HG03469 (cell line): Measurements from ENCODE around the gene MLH3.
"Not testable (repeated sequence)": the region's sequence is repeated elsewhere in the genome, so short reads cannot be mapped to it uniquely, and the experiment has no call there.

ENCODE experiments used
- ATAC-seq: cut with Tn5 transposase; IDR thresholded peaks from one replicate; pipeline ENCODE4 v1.9.1; 2021; ENCODE audit warnings: mild to moderate bottlenecking, moderate library complexity, moderate number of reproducible peaks; ENCODE audit not compliant: unreplicated experiment

MLH3 gene

DNA sequence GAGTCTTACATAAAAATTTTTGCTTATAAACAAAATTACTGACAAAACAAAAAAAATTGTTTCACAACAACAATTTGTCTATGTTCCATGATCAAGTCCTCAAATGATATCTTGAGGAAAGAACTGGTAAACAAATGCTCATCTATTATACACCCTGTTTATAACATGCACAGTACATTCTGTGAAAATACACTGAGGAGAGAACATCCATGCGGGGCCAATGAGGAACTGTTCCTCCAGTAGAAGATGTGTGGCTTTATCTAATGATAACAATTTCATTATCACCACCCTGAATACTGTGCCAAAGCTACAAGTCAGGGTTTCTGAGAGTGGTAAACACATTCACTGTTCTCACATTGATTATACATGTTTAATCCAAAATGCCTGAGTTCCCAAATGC lies 10.8 kb downstream of the MLH3 start:
- ATAC-seq: no peak

DNA sequence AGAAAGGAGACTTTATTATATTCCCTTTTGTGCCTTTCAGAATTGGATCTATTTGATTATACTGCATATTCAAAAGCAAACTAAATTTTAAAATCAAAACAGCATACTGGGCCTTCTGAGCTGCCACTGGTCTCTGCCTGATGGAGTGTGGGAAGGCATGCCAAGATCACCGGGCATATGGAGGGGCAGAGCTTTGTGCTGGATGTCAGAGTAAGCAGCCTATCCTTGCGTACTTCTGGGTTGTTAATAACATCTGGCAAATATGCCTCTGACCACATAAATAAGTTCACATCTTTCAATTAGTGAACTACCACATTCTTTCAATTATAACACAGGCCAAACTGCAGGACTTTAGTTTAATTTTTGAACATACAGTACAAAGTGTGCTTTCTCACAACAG lies 18.3 kb downstream of the MLH3 start:
- ATAC-seq: no peak

DNA sequence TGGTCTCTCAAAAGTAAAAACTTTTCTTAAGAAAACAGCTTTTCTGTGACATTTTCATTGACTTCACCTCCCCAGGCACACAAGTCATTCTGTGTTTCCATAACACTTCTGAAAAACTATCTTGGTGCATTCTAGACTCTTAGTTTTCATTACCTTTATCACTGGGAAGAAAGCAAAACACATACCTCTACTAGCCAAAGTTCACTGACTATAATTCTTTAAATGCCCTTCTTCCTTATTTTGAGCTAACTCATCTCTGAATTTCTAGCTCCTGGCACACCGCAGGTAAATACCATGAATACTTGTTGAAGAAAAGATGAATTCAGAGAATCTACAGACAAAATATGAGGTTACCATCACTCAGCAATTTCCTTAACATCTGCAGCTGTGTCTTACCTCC lies 21.1 kb downstream of the MLH3 start:
- ATAC-seq: no peak

DNA sequence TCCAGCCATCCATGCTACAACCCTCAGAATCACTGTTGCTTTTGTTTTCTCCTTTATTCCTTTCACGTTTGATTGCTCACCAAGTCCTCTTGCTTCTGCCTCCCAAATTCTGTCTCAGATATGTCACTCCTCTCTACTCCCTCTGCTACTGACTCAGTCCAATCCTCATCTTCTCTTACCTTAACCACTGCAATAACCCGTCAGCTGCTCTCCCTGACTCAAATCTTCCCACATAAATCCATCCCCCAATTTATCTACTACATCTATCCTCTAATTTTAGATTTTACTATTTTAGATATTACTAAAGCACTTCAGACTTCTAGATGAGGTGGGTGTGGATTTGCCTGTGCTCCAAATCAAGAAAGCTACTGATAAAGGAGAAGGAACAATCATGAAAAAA lies 25.4 kb downstream of the MLH3 start:
- ATAC-seq: no peak

DNA sequence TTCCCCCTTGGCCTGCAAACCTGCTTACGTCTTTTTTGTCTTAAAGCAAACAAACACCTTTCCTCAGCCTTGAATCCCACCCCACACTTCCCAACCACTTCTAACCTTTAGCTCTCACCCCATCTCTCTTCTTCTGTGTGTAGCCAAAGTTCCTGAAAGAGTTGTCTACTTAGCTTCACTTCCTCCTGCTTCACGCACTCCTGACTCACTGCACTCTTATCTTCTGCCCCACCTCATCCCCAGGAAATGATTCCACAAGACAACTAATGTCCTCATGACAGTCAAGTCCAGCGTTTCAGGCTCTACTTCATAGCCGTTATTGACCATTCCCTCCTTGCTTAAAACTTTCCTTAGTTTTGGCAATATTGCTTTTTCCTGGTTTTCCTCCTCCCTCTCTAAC lies 26.2 kb downstream of the MLH3 start:
- ATAC-seq: no peak

DNA sequence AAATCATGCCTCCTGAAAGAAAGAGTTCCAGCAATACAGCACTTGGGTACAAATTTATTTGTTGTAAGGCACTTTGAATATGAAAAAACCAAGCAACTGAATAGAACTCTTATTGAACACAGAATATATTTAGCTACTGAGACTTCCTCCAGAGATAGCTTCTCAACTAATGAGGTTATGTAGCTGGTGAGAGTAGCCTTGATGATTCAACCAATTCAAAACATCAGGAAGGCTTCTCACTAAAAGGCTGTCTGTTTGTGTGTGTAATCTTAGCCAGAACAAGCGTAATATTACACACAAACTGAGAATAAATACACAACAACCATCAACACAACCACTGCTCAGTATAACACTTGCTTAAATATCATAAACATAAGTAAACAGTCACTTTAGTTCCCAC lies 28.2 kb downstream of the MLH3 start:
- no peak for ATAC-seq

DNA sequence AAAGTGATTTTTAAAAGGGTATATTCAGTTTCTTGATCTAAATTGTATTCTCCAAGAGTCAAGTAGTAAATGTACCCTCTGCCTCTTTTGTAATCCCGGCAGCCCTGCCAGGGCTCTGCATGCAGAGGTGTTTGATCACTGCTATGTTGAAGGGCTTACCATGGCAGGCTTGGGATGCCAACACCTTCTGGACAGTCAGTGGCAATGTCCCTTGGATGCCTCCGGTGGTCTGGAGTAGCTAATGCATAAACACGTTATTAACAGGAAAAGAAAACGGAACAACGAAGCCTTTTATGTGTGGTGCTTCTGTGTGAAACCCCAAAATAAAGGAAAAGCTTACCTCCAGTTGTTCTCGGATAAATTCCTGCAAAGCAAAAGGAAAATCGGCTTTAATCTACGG lies 28.6 kb downstream of the MLH3 start:
- no peak for ATAC-seq

DNA sequence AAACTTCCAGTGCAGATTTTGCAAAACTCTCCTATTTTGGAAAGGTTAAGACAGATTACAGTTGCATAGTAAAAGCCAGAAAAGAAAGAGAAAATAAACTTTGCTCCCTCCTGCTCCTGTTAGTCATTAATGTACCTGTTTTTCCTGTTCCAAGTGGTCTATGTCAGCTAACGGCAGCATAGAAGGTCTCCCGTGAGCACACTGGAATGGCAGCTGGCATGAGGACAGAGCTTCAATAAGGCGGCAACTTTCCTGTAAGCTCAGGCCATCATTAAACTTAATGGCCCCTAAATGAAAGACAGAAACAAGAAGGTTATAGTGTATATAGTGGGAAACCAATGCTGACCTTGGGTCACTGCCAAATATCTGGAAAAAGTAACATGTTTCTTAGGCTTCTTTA lies 32.6 kb downstream of the MLH3 start:
- no peak for ATAC-seq

DNA sequence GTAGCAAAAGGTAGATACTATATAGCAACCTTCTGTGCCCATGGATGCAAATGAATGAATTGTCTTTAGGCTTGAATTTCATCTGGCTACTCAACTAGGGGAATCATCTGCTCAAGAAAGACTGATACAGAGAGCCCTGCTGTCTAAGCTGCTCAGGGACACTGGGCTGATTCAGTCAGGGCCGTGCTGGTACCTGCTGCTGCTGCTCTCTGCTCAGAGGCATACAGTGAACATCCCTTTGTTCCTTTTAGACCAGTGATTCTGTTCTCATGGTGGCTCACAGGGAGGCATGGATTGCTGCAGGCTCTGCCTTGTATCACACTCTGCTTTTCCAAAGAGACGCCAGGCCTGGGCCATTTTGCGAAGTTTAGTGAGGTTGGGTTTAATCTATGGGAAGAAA lies 34.5 kb downstream of the MLH3 start:
- no peak for ATAC-seq

DNA sequence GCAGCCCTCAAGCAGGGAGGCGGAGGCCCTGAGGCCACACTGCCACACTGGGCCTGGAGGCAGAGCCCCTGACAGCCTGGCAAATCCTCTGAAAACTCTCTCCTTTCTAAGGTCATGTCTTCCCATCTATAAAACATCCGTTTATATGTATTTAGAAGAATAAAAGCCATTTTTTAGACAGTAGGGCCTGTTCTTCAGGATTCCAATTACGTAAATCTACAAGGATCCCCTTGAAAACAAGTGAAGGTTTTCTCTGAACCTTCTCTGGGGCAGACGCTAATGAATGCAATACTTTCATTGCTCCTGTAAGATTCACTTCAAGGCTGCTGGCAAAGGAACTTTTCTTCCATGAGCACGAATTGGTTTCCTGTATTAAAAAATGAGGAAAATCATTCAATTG lies 35.8 kb downstream of the MLH3 start:
- no peak for ATAC-seq

DNA sequence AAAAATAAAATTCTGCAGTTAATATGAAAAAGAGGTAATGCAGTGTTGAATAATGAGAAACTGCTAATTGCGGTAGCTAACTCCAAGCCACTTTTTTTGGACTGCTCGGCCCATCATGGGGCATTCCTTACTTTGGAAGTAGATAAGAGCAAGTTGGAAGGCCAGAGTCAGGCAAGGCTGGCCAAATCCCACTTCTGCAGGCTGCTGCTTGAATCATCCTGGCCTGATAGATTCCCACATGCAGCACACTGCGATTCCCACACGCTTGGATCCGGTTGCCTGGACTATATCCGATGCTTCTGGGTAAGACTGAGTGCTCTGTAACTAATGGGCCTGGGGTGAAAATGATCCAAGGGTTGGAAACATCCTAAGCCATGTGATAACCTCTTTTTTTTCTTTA lies 38.0 kb downstream of the MLH3 start:
- ATAC-seq: no peak

DNA sequence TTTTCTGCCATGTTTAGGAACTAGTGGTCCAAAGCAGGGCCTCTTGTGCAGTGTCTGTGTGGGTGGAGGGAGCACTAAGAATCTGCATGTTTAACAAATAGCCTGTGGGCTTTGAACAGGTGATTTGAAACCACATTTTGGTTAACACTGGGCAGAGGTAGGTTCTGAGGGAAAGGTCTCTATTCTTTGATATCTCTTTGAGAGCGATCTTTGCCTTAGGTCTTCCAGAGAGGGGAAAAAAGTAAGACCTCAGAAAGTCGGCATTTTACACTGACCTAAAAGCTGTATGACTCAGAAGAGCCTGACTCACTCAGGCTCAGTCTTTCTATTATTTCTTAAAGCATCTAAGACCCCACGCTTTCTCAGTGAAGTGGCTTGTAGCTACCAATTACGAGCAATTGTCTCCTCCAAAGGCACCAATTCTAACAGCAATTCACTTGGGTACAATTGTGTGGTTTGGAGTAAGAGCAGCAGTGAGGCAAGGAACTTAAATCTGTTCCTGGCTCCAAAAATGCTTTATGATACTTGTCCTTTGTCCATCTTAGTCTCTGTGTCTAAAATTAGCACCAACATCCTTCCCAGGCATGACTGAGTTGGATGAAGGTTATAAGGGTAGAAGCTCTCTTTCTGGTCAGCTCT lies 39.8 kb downstream of the MLH3 start:
- ATAC-seq: no peak

DNA sequence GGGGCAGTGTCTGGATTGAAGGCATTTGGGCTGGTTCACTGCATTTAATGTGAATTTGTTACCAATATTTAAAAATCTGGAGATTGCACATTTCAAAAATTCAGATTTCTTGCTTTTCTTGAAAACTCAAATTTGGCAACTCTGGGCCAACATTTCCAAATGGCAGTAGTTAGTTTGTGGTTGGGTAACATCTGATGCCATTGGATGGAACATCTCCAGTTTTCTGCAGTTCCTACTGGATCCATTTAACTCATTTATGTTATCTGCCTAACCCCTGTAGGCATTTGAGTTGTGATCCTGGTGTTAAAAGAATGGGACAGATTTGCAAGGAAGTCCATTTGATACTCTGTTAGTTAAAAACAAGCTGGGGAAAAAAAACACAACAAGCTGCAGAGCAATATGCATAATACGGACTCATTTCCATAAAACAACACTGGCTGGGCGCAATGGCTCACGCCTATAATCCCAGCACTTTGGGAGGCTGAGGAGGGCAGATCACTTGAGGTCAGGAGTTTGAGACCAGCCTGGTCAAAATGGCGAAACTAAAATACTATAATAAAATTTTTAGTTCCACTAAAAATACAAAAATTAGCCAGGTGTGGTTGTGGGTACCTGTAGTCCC lies 40.7 kb downstream of the MLH3 start:
- ATAC-seq: no peak

DNA sequence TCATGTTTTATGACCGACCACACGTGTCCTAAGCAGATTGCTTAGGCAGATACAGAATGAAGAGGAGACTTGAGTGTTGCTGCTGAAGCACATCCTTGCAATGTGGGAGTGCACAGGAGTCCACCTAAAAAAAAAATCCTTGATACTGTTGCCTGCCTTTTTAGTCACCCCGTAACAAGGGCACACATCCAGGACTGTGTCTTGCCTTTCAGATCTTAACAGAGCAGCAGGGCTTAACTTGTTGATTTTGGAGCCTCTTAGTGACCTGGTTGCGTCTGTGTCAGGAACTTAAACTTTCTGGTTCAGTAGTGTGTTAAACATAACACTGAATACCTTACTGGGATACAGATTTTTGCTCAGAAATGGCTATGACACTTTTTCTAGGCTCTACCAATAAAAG lies 42.1 kb downstream of the MLH3 start:
- no peak for ATAC-seq

DNA sequence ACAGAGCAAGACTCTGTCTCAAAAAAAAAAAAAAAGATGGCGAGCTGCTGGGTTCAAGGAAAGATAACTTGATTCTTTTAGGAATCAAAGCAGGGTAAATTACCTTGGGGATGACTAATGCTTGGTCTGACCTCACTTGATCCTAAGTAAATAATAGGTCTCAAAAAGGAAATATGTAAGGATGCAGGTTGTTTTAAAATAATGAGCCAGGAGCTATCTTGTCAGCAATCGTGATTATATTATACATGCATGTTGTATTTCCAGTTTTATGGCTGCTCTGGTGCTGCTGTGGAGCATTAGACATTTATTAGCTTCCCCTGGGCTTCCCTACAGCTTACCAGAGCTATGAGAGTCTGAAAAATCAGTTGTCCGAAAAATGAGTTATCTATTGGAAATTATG lies 45.9 kb downstream of the MLH3 start:
- no peak for ATAC-seq

DNA sequence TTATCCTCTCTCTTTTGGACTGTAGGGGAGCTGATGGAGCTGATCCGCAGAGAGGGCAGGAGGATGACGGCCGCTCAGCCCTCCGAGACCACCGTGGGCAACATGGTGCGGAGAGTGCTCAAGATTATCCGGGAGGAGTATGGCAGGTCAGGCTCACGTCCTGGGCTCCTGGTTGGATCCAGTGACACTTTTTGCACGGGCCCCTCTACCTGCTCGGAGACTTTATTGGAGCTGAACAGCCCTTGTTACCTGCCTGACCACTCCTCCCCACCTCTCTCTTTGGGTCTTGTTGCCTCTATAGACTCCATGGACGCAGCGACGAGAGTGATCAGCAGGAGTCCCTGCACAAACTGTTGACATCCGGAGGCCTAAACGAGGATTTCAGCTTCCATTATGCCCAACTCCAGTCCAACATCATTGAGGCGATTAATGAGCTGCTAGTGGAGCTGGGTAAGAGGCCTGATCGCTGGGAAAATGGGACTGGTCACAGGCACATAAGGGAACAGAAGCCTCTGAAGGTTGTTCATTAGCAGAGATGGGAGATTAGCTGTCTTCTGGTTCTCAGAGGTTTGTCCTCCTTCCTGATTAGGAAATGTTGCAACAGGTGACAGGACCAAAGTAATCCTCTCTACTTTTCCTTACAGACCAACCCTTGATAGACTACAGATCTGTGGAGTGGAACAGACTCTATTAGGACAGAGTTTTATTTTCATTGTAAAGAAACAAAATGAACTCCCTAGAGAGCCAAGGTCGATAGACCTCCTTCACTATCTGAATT lies 47.8 kb downstream of the MLH3 start:
- no peak for ATAC-seq

DNA sequence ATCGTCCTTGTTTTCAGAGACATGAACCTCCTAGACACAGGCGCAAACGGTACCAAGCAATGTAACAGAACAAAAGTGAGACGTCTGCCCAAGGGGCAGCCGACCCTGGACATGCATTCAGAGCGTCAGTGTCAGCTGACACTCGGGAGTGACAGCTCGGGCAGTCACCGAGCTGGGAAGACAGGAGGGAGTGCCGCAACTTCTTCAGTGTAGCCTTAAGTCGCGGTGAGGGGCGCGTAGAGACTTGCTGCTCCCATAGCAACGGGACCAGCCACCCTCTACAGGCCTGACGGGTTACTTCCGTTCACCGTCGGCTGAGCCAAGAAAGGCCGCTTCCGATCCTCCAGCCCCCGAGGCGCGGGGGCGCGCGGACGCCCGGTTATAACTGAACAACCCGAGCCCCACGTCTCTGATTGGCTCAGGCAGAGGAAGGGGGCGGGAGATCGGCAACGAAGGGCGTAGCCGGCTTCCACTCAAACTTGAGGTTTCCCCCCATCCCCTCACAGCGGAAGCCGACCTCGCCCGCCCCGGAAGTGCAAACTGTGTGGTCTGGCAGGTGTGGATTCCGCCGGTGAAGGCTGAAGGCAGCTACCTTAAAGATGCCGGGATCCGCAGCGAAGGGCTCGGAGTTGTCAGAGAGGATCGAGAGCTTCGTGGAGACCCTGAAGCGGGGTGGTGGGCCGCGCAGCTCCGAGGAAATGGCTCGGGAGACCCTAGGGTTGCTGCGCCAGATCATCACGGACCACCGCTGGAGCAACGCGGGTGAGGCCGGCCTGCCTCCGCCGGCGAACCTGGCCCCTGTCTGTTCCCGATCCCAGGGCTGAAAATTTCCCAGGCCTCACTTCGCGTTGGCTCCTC lies 48.6 kb downstream of the MLH3 start, which contains the start of gene EIF2B2:
EIF2B2 (plus strand) TSS at position 530 of the 858 bp plus-strand sequence; CDS start at position 600, 70 bp downstream.
- ATAC-seq: peak; percentile 92

DNA sequence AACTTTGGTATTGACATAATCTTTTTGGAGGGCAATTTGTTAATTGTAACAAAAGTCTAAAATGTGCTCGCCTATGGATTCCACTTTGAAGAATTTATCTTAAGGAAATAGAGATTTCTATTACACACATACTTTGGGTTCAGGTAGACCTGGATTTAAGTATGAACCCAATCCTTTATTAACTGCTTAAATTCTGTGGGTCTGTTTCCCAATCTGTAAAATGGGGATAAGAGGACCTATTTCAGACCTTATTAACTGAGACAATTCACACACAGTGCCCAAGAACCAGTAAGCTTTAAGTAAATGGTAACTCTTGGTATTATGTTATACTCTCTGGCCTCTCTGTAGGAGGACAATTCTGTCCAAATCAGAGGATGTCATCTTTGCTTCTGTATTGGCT lies 49.4 kb downstream of the MLH3 start:
- no peak for ATAC-seq

DNA sequence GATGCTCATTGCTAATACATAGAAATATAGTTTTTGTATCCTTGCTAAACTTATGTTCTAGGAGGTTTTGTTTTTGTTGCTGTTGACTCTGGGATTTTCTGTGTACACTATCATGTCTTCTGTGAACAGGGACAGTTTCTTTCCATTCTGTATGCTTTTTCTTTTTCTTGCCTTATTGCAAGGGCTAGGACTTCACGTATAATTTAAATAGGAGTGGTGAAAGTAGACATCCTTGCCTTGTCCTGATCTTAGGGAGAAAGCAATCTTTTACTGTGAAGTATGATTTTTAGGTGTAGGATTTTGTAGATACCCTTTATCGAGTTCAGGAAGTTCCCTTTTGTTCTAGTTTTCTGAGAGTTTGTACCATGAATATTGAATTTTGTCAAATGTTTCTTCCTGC lies 50.0 kb downstream of the MLH3 start:
- no peak for ATAC-seq

DNA sequence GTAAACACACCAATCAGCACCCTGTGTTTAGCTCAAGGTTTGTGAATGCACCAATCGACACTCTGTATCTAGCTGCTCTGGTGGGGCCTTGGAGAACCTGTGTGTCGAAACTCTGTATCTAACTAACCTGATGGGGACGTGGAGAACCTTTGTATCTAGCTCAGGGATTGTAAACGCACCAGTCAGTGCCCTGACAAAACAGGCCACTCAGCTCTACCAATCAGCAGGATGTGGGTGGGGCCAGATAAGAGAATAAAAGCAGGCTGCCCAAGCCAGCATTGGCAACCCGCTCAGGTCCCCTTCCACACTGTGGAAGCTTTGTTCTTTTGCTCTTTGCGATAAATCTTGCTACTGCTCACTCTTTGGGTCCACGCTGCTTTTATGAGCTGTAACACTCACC lies 55.5 kb downstream of the MLH3 start:
- ATAC-seq: not testable (repeated sequence)

DNA sequence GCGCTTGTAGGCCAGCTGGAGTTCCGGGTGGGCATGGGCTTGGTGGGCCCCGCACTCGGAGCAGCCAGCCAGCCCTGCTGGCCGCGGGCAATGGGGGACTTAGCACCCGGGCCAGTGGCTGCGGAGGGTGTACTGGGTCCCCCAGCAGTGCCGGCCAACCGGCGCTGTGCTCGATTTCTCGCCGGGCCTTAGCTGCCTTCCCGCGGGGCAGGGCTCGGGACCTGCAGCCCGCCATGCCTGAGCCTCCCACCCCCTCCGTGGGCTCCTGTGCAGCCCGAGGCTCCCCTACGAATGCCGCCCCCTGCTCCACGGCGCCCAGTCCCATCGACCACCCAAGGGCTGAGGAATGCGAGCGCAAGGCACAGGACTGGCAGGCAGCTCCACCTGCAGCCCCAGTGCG lies 57.1 kb downstream of the MLH3 start:
- not testable (repeated sequence) for ATAC-seq
